GM23338 (cell line): ENCODE measurements around the gene SNX8. TPM values are rescaled to one million over a fixed set of nuclear protein-coding genes. Genes with fewer than 3 reads are reported as not detected.

Source experiments
- ATAC-seq: fragments of 200-7000 bp; cut with Tn5 transposase; 3 replicates; pipeline ENCODE4 v1.9.1; 2020
- DNase-seq: peaks from one replicate; pipeline ENCODE4 v3.0.0-alpha.2; 2015; ENCODE audit warnings: low spot score
- H2AFZ ChIP-seq: fragments of 200-600 bp; sonication (generic); 2 replicates; pipeline ENCODE4 v1.8.0; 2016; ENCODE audit warnings: antibody characterized with exemption, mild to moderate bottlenecking, moderate library complexity
- H3F3A ChIP-seq: fragments of 200-600 bp; sonication (generic); replicated peaks from 2 replicates; pipeline ENCODE4 v1.8.0; 2017; ENCODE audit warnings: antibody characterized with exemption, mixed run types, low read depth
- H3K27ac ChIP-seq: fragments of 200-600 bp; sonication (generic); 2 replicates; pipeline ENCODE4 v1.6.1; 2016; ENCODE audit warnings: low read depth
- H3K27me3 ChIP-seq: fragments of 200-600 bp; sonication (generic); 2 replicates; pipeline ENCODE4 v1.8.0; 2016; ENCODE audit warnings: mild to moderate bottlenecking, mixed run types, moderate library complexity; ENCODE audit not compliant: insufficient read depth
- H3K36me3 ChIP-seq: fragments of 200-600 bp; sonication (generic); 2 replicates; pipeline ENCODE4 v1.8.0; 2016; ENCODE audit warnings: mild to moderate bottlenecking; ENCODE audit not compliant: insufficient read depth
- H3K4me1 ChIP-seq: fragments of 200-600 bp; sonication (generic); 2 replicates; pipeline ENCODE4 v1.8.0; 2016; ENCODE audit warnings: mild to moderate bottlenecking, moderate library complexity; ENCODE audit not compliant: insufficient read depth
- H3K4me2 ChIP-seq: fragments of 200-600 bp; sonication (generic); 2 replicates; pipeline ENCODE4 v1.7.1; 2017; ENCODE audit warnings: mixed run types
- H3K4me3 ChIP-seq: fragments of 200-600 bp; sonication (generic); 2 replicates; pipeline ENCODE4 v1.6.1; 2016; ENCODE audit warnings: mixed run types
- H3K79me2 ChIP-seq: fragments of 200-600 bp; sonication (generic); replicated peaks from 2 replicates; pipeline ENCODE4 v1.8.0; 2017; ENCODE audit warnings: mild to moderate bottlenecking; ENCODE audit not compliant: insufficient read depth
- H3K9me2 ChIP-seq: fragments of 200-600 bp; sonication (generic); 2 replicates; pipeline ENCODE4 v1.8.0; 2017; ENCODE audit not compliant: insufficient read depth
- H4K20me1 ChIP-seq: fragments of 200-600 bp; sonication (generic); replicated peaks from 2 replicates; pipeline ENCODE4 v1.8.0; 2017; ENCODE audit warnings: mild to moderate bottlenecking; ENCODE audit not compliant: insufficient read depth
- H3K27ac Mint-ChIP-seq: 2 replicates; pipeline ENCODE4 v1.8.0; 2020; ENCODE audit warnings: inconsistent platforms, mild to moderate bottlenecking, moderate library complexity, mixed read lengths
- H3K27me3 Mint-ChIP-seq: 3 replicates; pipeline ENCODE4 v1.8.0; 2022; ENCODE audit warnings: low read depth, mild to moderate bottlenecking, moderate library complexity, mixed read lengths, inconsistent platforms; ENCODE audit not compliant: insufficient read depth, poor library complexity
- H3K36me3 Mint-ChIP-seq: 3 replicates; pipeline ENCODE4 v1.8.0; 2021; ENCODE audit warnings: low read depth, mild to moderate bottlenecking, inconsistent platforms, moderate library complexity, mixed read lengths
- H3K4me1 Mint-ChIP-seq: 3 replicates; pipeline ENCODE4 v1.8.0; 2020; ENCODE audit warnings: mild to moderate bottlenecking, inconsistent platforms, mixed read lengths
- H3K4me3 Mint-ChIP-seq: 3 replicates; pipeline ENCODE4 v1.8.0; 2021; ENCODE audit warnings: moderate library complexity, mild to moderate bottlenecking, inconsistent platforms, mixed read lengths
- H3K9me3 Mint-ChIP-seq: 3 replicates; pipeline ENCODE4 v1.8.0; 2020; ENCODE audit warnings: moderate library complexity, mild to moderate bottlenecking, inconsistent platforms, mixed read lengths
- EZH2 ChIP-seq: fragments of 200-600 bp; sonication (generic); IDR thresholded peaks from one replicate; pipeline ENCODE4 v1.8.0; 2017; ENCODE audit warnings: antibody characterized with exemption, mild to moderate bottlenecking, low read depth; ENCODE audit not compliant: unreplicated experiment
- EZH2phosphoT487 ChIP-seq: fragments of 200-600 bp; sonication (generic); IDR thresholded peaks from one replicate; pipeline ENCODE4 v1.8.1; 2018; ENCODE audit warnings: antibody characterized with exemption; ENCODE audit not compliant: unreplicated experiment
- ZNF331 ChIP-seq: fragments of 250-450 bp; sonication (Bioruptor Pico); IDR thresholded peaks from 2 replicates; pipeline ENCODE4 v1.5.0; 2020; ENCODE audit warnings: low read depth, mild to moderate bottlenecking, moderate library complexity
- polyA plus RNA-seq: library from polyadenylated mRNA; unstranded; fragments of >200 nt; fragmentation: Nextera tagmentation; extraction: Ambion mirVana; gene quantifications from 2 replicates; pipeline ENCODE4 v1.2.1, GENCODE V29; 2016
- total RNA-seq: library from RNA; depleted of rRNA; stranded (reverse); fragments of >200 nt; shearing (Covaris generic); gene quantifications from 2 replicates; pipeline ENCODE4 v1.2.3, GENCODE V29; 2014
- TF ChIP-seq, protein P1 (sequence below): IDR thresholded peaks from 2 replicates; pipeline ENCODE4 v1.6.1; 2016; ENCODE audit warnings: antibody characterized with exemption
- TF ChIP-seq, protein P2 (sequence below), 2 experiments: fragments of 200-600 bp in 1 of 2; sonication (generic) in 1 of 2; conservative IDR thresholded peaks; 2 replicates each; pipeline versions ENCODE4 v1.5.1 to v1.6.1; 2016 to 2017; ENCODE audit warnings: antibody characterized with exemption in 2 of 2, low read depth in 2 of 2, mild to moderate bottlenecking in 2 of 2, moderate library complexity in 1 of 2
- TF ChIP-seq, protein P3 (sequence below): fragments of 250-450 bp; sonication (Bioruptor Pico); IDR thresholded peaks from 2 replicates; pipeline ENCODE4 v1.5.0; 2020; ENCODE audit warnings: mild to moderate bottlenecking, moderate library complexity

Gene SNX8
- total and polyA plus RNA-seq, 2 experiments from 2014 or later = 44.3 to 50.9 TPM

DNA sequence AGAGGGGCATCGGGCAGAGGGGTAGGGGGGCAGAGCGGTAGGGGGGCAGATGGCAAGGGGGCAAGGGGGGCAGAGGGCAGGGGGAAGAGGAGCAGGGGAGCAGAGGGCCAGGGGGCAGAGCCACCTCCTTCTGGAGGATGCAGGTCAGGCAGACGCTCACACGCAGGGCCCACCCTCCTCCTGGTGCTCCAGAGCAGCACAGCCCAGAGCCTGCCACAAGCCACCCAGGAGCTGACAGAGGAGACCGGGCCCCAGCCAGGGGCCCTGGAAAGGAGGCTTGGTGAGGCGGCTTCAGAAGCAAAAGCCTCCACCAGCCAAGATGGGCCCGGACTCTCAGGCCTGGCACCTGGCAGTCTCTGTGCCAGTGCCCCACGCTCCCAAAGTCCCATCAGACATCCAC is 94.6 kb downstream of the SNX8 start:
- Mint-ChIP-seq H3K27me3 (peaks cover 10% of the 10 kb centered on the region), H3K4me1 (no peaks in the 10 kb centered on the region), H3K36me3 (peaks cover 69% of the 10 kb centered on the region), H3K9me3 (no peaks in the 10 kb centered on the region), H3K4me3 (no peak overlapping the region), H3K27ac (no peak overlapping the region)
- TF ChIP-seq EZH2phosphoT487 = no peak
- TF ChIP-seq ZNF331 (CRISPR knock-in tag) = no peak
- TF ChIP-seq EZH2 = no peak
- TF ChIP-seq, protein P1, sequence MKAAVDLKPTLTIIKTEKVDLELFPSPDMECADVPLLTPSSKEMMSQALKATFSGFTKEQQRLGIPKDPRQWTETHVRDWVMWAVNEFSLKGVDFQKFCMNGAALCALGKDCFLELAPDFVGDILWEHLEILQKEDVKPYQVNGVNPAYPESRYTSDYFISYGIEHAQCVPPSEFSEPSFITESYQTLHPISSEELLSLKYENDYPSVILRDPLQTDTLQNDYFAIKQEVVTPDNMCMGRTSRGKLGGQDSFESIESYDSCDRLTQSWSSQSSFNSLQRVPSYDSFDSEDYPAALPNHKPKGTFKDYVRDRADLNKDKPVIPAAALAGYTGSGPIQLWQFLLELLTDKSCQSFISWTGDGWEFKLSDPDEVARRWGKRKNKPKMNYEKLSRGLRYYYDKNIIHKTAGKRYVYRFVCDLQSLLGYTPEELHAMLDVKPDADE = no peak
- TF ChIP-seq, protein P2, sequence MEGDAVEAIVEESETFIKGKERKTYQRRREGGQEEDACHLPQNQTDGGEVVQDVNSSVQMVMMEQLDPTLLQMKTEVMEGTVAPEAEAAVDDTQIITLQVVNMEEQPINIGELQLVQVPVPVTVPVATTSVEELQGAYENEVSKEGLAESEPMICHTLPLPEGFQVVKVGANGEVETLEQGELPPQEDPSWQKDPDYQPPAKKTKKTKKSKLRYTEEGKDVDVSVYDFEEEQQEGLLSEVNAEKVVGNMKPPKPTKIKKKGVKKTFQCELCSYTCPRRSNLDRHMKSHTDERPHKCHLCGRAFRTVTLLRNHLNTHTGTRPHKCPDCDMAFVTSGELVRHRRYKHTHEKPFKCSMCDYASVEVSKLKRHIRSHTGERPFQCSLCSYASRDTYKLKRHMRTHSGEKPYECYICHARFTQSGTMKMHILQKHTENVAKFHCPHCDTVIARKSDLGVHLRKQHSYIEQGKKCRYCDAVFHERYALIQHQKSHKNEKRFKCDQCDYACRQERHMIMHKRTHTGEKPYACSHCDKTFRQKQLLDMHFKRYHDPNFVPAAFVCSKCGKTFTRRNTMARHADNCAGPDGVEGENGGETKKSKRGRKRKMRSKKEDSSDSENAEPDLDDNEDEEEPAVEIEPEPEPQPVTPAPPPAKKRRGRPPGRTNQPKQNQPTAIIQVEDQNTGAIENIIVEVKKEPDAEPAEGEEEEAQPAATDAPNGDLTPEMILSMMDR (conservative IDR thresholded peaks at IDR 0.05; ENCODE audit: low read depth in 2 of 2) = no peak
- TF ChIP-seq, protein P3, sequence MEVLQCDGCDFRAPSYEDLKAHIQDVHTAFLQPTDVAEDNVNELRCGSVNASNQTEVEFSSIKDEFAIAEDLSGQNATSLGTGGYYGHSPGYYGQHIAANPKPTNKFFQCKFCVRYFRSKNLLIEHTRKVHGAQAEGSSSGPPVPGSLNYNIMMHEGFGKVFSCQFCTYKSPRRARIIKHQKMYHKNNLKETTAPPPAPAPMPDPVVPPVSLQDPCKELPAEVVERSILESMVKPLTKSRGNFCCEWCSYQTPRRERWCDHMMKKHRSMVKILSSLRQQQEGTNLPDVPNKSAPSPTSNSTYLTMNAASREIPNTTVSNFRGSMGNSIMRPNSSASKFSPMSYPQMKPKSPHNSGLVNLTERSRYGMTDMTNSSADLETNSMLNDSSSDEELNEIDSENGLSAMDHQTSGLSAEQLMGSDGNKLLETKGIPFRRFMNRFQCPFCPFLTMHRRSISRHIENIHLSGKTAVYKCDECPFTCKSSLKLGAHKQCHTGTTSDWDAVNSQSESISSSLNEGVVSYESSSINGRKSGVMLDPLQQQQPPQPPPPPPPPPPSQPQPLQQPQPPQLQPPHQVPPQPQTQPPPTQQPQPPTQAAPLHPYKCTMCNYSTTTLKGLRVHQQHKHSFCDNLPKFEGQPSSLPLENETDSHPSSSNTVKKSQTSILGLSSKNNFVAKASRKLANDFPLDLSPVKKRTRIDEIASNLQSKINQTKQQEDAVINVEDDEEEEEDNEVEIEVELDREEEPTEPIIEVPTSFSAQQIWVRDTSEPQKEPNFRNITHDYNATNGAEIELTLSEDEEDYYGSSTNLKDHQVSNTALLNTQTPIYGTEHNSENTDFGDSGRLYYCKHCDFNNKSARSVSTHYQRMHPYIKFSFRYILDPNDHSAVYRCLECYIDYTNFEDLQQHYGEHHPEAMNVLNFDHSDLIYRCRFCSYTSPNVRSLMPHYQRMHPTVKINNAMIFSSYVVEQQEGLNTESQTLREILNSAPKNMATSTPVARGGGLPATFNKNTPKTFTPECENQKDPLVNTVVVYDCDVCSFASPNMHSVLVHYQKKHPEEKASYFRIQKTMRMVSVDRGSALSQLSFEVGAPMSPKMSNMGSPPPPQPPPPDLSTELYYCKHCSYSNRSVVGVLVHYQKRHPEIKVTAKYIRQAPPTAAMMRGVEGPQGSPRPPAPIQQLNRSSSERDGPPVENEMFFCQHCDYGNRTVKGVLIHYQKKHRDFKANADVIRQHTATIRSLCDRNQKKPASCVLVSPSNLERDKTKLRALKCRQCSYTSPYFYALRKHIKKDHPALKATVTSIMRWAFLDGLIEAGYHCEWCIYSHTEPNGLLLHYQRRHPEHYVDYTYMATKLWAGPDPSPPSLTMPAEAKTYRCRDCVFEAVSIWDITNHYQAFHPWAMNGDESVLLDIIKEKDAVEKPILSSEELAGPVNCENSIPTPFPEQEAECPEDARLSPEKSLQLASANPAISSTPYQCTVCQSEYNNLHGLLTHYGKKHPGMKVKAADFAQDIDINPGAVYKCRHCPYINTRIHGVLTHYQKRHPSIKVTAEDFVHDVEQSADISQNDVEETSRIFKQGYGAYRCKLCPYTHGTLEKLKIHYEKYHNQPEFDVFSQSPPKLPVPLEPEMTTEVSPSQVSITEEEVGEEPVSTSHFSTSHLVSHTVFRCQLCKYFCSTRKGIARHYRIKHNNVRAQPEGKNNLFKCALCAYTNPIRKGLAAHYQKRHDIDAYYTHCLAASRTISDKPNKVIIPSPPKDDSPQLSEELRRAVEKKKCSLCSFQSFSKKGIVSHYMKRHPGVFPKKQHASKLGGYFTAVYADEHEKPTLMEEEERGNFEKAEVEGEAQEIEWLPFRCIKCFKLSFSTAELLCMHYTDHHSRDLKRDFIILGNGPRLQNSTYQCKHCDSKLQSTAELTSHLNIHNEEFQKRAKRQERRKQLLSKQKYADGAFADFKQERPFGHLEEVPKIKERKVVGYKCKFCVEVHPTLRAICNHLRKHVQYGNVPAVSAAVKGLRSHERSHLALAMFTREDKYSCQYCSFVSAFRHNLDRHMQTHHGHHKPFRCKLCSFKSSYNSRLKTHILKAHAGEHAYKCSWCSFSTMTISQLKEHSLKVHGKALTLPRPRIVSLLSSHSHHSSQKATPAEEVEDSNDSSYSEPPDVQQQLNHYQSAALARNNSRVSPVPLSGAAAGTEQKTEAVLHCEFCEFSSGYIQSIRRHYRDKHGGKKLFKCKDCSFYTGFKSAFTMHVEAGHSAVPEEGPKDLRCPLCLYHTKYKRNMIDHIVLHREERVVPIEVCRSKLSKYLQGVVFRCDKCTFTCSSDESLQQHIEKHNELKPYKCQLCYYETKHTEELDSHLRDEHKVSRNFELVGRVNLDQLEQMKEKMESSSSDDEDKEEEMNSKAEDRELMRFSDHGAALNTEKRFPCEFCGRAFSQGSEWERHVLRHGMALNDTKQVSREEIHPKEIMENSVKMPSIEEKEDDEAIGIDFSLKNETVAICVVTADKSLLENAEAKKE (CRISPR knock-in tag) = no peak
- Histone ChIP-seq H3K36me3 (peaks cover 15% of the 10 kb centered on the region; the same call in 1 of the 2 replicates), H4K20me1 (peaks cover 6% of the 10 kb centered on the region), H3K4me3 (no peak overlapping the region), H3K27me3 (no peaks in the 10 kb centered on the region), H3K79me2 (peaks cover 32% of the 10 kb centered on the region), H2AFZ (no peak overlapping the region), H3K4me1 (no peaks in the 10 kb centered on the region), H3K27ac (no peak overlapping the region), H3K4me2 (no peak overlapping the region), H3K9me2 (no peaks in the 10 kb centered on the region), H3F3A (no peaks in the 10 kb centered on the region)
- DNase-seq = no peak
- ATAC-seq = no peak
